Natural killer cell (primary cell): ENCODE data around the gene FHIT. TPM values are rescaled to one million over a fixed set of nuclear protein-coding genes. Genes with fewer than 3 reads are reported as not detected.
A peak's percentile ranks its signal among the peaks of the same experiment; 100 is the strongest.

Experiments
- ATAC-seq, 3 donors: fragments of 150-1000 bp in 2 of 3; fragments of 200-7000 bp in 1 of 3; cut with Tn5 transposase; 1 replicate in 1 of 3; 2 replicates in 2 of 3; pipeline ENCODE4 v1.10.0; 2021; ENCODE audit warnings: mild to moderate bottlenecking in 2 of 3, moderate library complexity in 2 of 3
- DNase-seq, 2 donors: peaks; one replicate each; pipeline versions ENCODE4 v3.0.0 to v3.0.0-alpha.2; 2013 to 2021; ENCODE audit warnings: mixed read lengths in 1 of 2
- H3K27ac ChIP-seq: one replicate; pipeline ENCODE4 v1.5.1; 2013; ENCODE audit warnings: mild to moderate bottlenecking, low read length
- H3K27me3 ChIP-seq: one replicate; pipeline ENCODE4 v1.6.1; 2013; ENCODE audit warnings: low read length; ENCODE audit not compliant: control insufficient read depth, insufficient read depth
- H3K36me3 ChIP-seq: one replicate; pipeline ENCODE4 v1.6.1; 2013; ENCODE audit warnings: low read length; ENCODE audit not compliant: control insufficient read depth, insufficient read depth
- H3K4me1 ChIP-seq: one replicate; pipeline ENCODE4 v1.6.1; 2013; ENCODE audit warnings: low read length; ENCODE audit not compliant: control insufficient read depth, insufficient read depth
- H3K4me3 ChIP-seq: one replicate; pipeline ENCODE4 v1.5.1; 2013; ENCODE audit warnings: low read length
- H3K9me3 ChIP-seq: one replicate; pipeline ENCODE4 v1.6.1; 2013; ENCODE audit warnings: low read length; ENCODE audit not compliant: control insufficient read depth, insufficient read depth
- H3K27ac Mint-ChIP-seq, 2 donors: one replicate each; pipeline ENCODE4 v1.8.0; 2022; ENCODE audit warnings: mild to moderate bottlenecking in 2 of 2, mixed read lengths in 2 of 2, moderate library complexity in 1 of 2
- H3K27me3 Mint-ChIP-seq, 2 donors: one replicate each; pipeline ENCODE4 v1.8.0; 2022; ENCODE audit warnings: low read depth in 2 of 2, mixed read lengths in 2 of 2
- H3K36me3 Mint-ChIP-seq: one replicate; pipeline ENCODE4 v1.8.0; 2022; ENCODE audit warnings: mixed read lengths
- H3K4me1 Mint-ChIP-seq, 2 donors: one replicate each; pipeline ENCODE4 v1.8.0; 2022; ENCODE audit warnings: mixed read lengths in 2 of 2
- H3K4me3 Mint-ChIP-seq: one replicate; pipeline ENCODE4 v1.8.0; 2022; ENCODE audit warnings: mild to moderate bottlenecking, moderate library complexity, mixed read lengths
- H3K9me3 Mint-ChIP-seq, 2 donors: one replicate each; pipeline ENCODE4 v1.8.0; 2022; ENCODE audit warnings: mixed read lengths in 2 of 2
- CTCF ChIP-seq: fragments of 200-600 bp; IDR thresholded peaks from one replicate; pipeline ENCODE4 v1.8.0; 2022; ENCODE audit warnings: antibody characterized with exemption
- WGBS: methylation state at CpG from one replicate; pipeline ENCODE4 v1.1.7; 2013; ENCODE audit warnings: missing lambda C conversion rate; ENCODE audit not compliant: insufficient coverage; 5-methylcytosine and 5-hydroxymethylcytosine counted together
- intact Hi-C: fragments of 100-400 bp; cut with micrococcal nuclease; formaldehyde crosslinking; loops from one replicate; pipeline ENCODE4 v1.14.2; 2022
- total RNA-seq, 4 donors: library from RNA; stranded (reverse); fragments of 120-200 nt in 1 of 4; gene quantifications; one replicate each; pipeline versions ENCODE4 v1.2.3 to v1.2.4, GENCODE V29; 2013 to 2022

The FHIT gene
- total RNA-seq, 3 donors from 2014 or later (not counting 1 experiment from before 2014, with no cell fraction given): 2.7 to 6.1 (median 3.3) TPM

- H3K9me3 ChIP-seq: no peaks in the 10 kb centered on the region
- no peak overlapping the region for H3K27ac ChIP-seq
- Mint-ChIP-seq H3K36me3 (no peaks in the 10 kb centered on the region), H3K27me3 (peaks cover 3 to 8% of the 10 kb centered on the region in 2 donors), H3K4me3 (no peak overlapping the region), H3K4me1 (peaks cover 32 to 33% of the 10 kb centered on the region in 2 donors), H3K27ac (peak overlapping the region in 1 of 2 donors; percentile 16), H3K9me3 (peaks cover 0 to under 1% of the 10 kb centered on the region in 2 donors)
- 15% methylated on average over 5 of the region's 5 CpGs for WGBS
- DNase-seq: no peak
- H3K4me3 ChIP-seq: no peak overlapping the region
- no peak for TF ChIP-seq CTCF
- no peaks in the 10 kb centered on the region for H3K27me3 ChIP-seq
- intact Hi-C loops: no loop called here
- ATAC-seq: peak in 1 of 3 donors; percentile 20
- H3K4me1 ChIP-seq: peaks cover 18% of the 10 kb centered on the region
- H3K36me3 ChIP-seq: no peaks in the 10 kb centered on the region
These were observed 1519.3 kb downstream of the FHIT start for GRCh38 chr3:59731943-59732342.

DNA sequence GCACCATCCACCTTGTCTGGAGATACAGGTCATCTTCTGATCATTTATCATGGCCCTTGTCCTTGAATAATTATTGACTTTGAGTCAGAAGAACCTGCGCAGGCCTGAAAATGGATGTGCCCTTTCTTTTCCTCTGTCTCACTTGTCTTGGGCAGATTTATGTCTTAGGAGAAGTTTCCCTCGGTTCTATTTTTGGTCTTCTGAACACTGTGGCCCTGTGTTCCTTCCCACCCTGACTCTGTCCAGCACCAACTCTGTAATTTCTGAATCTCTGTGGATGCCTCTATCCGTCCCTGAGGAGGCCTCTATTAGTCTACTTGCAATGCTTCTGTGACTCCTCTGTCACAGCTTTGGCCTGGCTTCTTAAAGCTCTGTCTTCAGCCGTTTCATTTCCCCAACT lies 1520.7 kb downstream of the FHIT start:
- no peaks in the 10 kb centered on the region for H3K27me3 ChIP-seq
- Mint-ChIP-seq H3K9me3 (peaks cover 0 to 2% of the 10 kb centered on the region in 2 donors), H3K27ac (no peak overlapping the region), H3K36me3 (no peaks in the 10 kb centered on the region), H3K4me3 (no peak overlapping the region), H3K27me3 (peaks cover 5 to 8% of the 10 kb centered on the region in 2 donors), H3K4me1 (peaks cover 33 to 37% of the 10 kb centered on the region in 2 donors)
- no peaks in the 10 kb centered on the region for H3K9me3 ChIP-seq
- no peaks in the 10 kb centered on the region for H3K36me3 ChIP-seq
- intact Hi-C loops: no loop called here
- DNase-seq (no peak), ATAC-seq (no peak)
- WGBS: 85% methylated on average over 4 of the region's 4 CpGs
- H3K4me3 ChIP-seq: no peak overlapping the region
- TF ChIP-seq CTCF: no peak
- H3K4me1 ChIP-seq: peaks cover 24% of the 10 kb centered on the region
- no peak overlapping the region for H3K27ac ChIP-seq

GRCh38 chr3:59728587-59728908 lies 1522.7 kb downstream of the FHIT start:
- peaks cover 5 to 8% of the 10 kb centered on the region in 2 donors for H3K27me3 Mint-ChIP-seq

More at GRCh38 chr3:59728587-59728908, 1522.7 kb downstream of the FHIT start:
- Mint-ChIP-seq H3K9me3 (peaks cover 0 to 2% of the 10 kb centered on the region in 2 donors), H3K27ac (no peak overlapping the region), H3K4me1 (peaks cover 29 to 31% of the 10 kb centered on the region in 2 donors), H3K4me3 (no peak overlapping the region), H3K36me3 (no peaks in the 10 kb centered on the region)
- Histone ChIP-seq H3K36me3 (no peaks in the 10 kb centered on the region), H3K4me3 (no peak overlapping the region), H3K27ac (no peak overlapping the region), H3K4me1 (peaks cover 22% of the 10 kb centered on the region), H3K27me3 (no peaks in the 10 kb centered on the region), H3K9me3 (no peaks in the 10 kb centered on the region)
- intact Hi-C loops: no loop called here
- no peak for ATAC-seq
- DNase-seq: no peak
- TF ChIP-seq CTCF: no peak
